ENCODE measurements around the gene C1orf159. TPM values are rescaled to one million over a fixed set of nuclear protein-coding genes. Genes with fewer than 3 reads are reported as not detected.

The C1orf159 gene
- total and polyA plus RNA-seq, 2 experiments from 2014 or later: 9.6 to 21.5 TPM

GRCh38 chr1:1155258-1155657 lies 39.4 kb upstream of the C1orf159 start:
- H3K27me3 ChIP-seq (ENCODE audit: insufficient read depth): no peaks in the 10 kb centered on the region
- 0 out of 2 replicates have a peak, but pooled peaks cover 8% of the 10 kb centered on the region for H3F3A ChIP-seq (replicated peaks; ENCODE audit: low read depth)
- peaks cover 25% of the 10 kb centered on the region for H3K27me3 Mint-ChIP-seq (ENCODE audit: insufficient read depth, low read depth, poor library complexity)
- no peaks in the 10 kb centered on the region; the same call in 1 of the 2 replicates for H3K4me1 ChIP-seq (ENCODE audit: insufficient read depth)
- peaks cover 23% of the 10 kb centered on the region for H3K36me3 Mint-ChIP-seq (ENCODE audit: low read depth)
- H3K9me3 Mint-ChIP-seq: peaks cover 35% of the 10 kb centered on the region
- H3K4me2 ChIP-seq: no peak overlapping the region
- no peaks in the 10 kb centered on the region for H3K9me2 ChIP-seq (ENCODE audit: insufficient read depth)
- H3K36me3 ChIP-seq (ENCODE audit: insufficient read depth): no peaks in the 10 kb centered on the region
- no peak overlapping the region for H3K4me3 Mint-ChIP-seq
- H3K79me2 ChIP-seq (replicated peaks; ENCODE audit: insufficient read depth): no peaks in the 10 kb centered on the region
- no peak overlapping the region for H3K4me3 ChIP-seq
- no peak overlapping the region for H3K27ac ChIP-seq (ENCODE audit: low read depth)
- ATAC-seq (no peak), DNase-seq (ENCODE audit: low spot score) (no peak)
- H3K27ac Mint-ChIP-seq: no peak overlapping the region
- H3K4me1 Mint-ChIP-seq: no peaks in the 10 kb centered on the region; the same call in 1 of the 3 replicates
- no peaks in the 10 kb centered on the region for H4K20me1 ChIP-seq (replicated peaks; ENCODE audit: insufficient read depth)
- no peak overlapping the region for H2AFZ ChIP-seq
- no peak for TF ChIP-seq EZH2 (IDR thresholded peaks at IDR 0.05; ENCODE audit: low read depth, unreplicated experiment)

- H3K4me3 ChIP-seq: no peak overlapping the region
- H3K9me3 Mint-ChIP-seq: peaks cover 35% of the 10 kb centered on the region
- H2AFZ ChIP-seq: no peak overlapping the region
- no peaks in the 10 kb centered on the region for H3K9me2 ChIP-seq (ENCODE audit: insufficient read depth)
- DNase-seq (ENCODE audit: low spot score) (no peak), ATAC-seq (no peak)
- 0 out of 2 replicates have a peak, but pooled peaks cover 8% of the 10 kb centered on the region for H3F3A ChIP-seq (replicated peaks; ENCODE audit: low read depth)
- no peaks in the 10 kb centered on the region for H3K27me3 ChIP-seq (ENCODE audit: insufficient read depth)
- no peaks in the 10 kb centered on the region for H3K36me3 ChIP-seq (ENCODE audit: insufficient read depth)
- H4K20me1 ChIP-seq (replicated peaks; ENCODE audit: insufficient read depth): no peaks in the 10 kb centered on the region
- H3K4me2 ChIP-seq: no peak overlapping the region
- H3K4me1 ChIP-seq (ENCODE audit: insufficient read depth): no peaks in the 10 kb centered on the region; the same call in 1 of the 2 replicates
- no peak overlapping the region for H3K4me3 Mint-ChIP-seq
- H3K27ac ChIP-seq (ENCODE audit: low read depth): no peak overlapping the region
- peaks cover 23% of the 10 kb centered on the region for H3K36me3 Mint-ChIP-seq (ENCODE audit: low read depth)
- no peaks in the 10 kb centered on the region for H3K79me2 ChIP-seq (replicated peaks; ENCODE audit: insufficient read depth)
- H3K4me1 Mint-ChIP-seq: no peaks in the 10 kb centered on the region; the same call in 1 of the 3 replicates
- no peak overlapping the region for H3K27ac Mint-ChIP-seq
- H3K27me3 Mint-ChIP-seq (ENCODE audit: insufficient read depth, low read depth, poor library complexity): peaks cover 20% of the 10 kb centered on the region
- TF ChIP-seq CREB1 (CRISPR knock-in tag; IDR thresholded peaks at IDR 0.05; ENCODE audit: low read depth): no peak
- no peak for TF ChIP-seq NANOG (IDR thresholded peaks at IDR 0.05; ENCODE audit: borderline replicate concordance)
- no peak for TF ChIP-seq ZNF331 (CRISPR knock-in tag; IDR thresholded peaks at IDR 0.05; ENCODE audit: low read depth)
- no peak for TF ChIP-seq REST (IDR thresholded peaks at IDR 0.05; ENCODE audit: unreplicated experiment)
- no peak for TF ChIP-seq EZH2 (IDR thresholded peaks at IDR 0.05; ENCODE audit: low read depth, unreplicated experiment)
- TF ChIP-seq CTCF (conservative IDR thresholded peaks at IDR 0.05; ENCODE audit: low read depth in 2 of 2): no peak
- no peak for TF ChIP-seq JUNB (IDR thresholded peaks at IDR 0.05; ENCODE audit: unreplicated experiment)
- TF ChIP-seq EZH2phosphoT487 (IDR thresholded peaks at IDR 0.05; ENCODE audit: unreplicated experiment): no peak
- TF ChIP-seq ZNF462 (CRISPR knock-in tag; IDR thresholded peaks at IDR 0.05): no peak
Measured at GRCh38 chr1:1153874-1154273, 38.0 kb upstream of the C1orf159 start.
